SIG-M5 (cell line): ENCODE results near the gene TIMM10B.

Source experiments
- DNase-seq: peaks from one replicate; lab custom pipeline; 2025; lab: John Stamatoyannopoulos, UW

Gene TIMM10B

GRCh38 chr11:6481012-6481923 is at the start of gene TIMM10B, which contains the start of gene ARFIP2:
Gene TIMM10B (plus strand): TSS chr11:6481501. CDS start chr11:6481517, 16 bp downstream.
Gene ARFIP2 (minus strand): TSS chr11:6481331. CDS start chr11:6480421, 910 bp downstream.
- DNase-seq = peak; percentile 89

GRCh38 chr11:6431861-6432260 is 49.4 kb upstream of the TIMM10B start:
- no peak for DNase-seq

DNA sequence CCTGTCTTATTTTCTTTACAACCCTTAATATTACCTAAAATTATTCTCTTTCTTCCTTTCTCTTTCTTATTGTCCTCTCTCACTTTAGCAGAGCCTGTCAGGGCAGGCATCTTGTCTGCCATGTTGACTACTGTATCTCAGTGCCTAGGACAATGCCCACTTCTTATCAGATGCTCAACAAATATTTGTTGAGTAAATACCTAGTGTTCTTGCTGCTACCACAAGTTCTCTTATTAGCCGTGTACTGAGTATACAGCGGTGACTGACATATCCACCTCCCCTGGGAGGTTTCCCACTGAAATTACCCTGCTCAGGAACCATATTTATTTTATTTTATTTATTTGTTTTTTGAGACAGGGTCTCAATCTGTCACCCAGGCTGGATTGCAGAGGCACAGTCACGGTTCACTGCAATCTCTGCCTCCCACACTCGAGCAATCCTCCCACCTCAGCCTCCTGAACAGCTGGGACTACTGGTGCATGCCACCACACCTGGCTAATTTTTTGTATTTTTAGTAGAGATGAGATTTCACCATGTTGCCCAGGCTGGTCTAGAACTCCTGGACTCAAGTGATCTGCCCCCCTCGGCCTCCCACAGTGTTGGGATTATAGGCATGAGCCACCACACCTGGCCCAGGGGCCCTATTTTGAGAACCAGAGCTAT is 47.2 kb upstream of the TIMM10B start:
- DNase-seq = no peak

DNA sequence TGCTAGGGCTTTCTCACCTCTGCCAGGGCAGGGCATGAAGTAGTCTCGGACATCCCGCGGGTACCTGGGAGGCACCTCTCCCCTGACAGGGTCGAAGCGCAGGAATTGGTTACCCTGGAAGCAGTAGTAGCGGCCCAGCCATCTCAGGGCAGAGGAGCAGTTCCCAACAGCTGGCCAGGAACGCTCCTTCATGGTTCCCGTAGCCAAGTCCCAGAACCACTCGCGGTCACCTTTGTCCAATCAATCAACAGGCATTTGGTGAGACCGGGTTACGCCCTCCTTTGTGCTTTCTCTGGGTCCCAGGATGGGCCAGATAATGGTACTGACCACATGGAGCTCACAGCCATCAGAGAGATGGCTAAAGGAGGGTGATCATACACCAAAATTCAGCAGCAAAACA is 43.9 kb upstream of the TIMM10B start:
- no peak for DNase-seq

DNA sequence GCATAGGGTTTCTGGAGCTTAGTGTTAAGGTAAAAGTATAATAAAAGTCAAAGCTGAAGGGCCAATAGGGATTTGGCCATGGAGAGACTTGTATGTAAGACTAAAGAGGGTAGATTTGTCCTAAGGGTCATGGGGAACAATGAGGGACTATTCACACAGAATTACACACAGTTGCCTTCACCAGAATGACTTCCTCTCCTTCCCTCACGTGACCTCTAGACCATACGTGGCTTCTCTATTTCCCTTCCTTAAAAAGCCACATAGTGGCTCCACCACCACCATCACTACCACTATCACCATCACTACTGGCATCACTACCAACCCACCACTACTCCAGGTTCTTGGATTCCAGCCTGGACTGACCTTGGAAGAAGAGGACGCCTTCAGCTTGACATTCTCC is 43.3 kb upstream of the TIMM10B start:
- DNase-seq = no peak

GRCh38 chr11:6438979-6439571 is 42.2 kb upstream of the TIMM10B start:
- no peak for DNase-seq

- DNase-seq = no peak
Measured at GRCh38 chr11:6440906-6441358, 40.4 kb upstream of the TIMM10B start, which contains the start of gene HPX. Gene HPX (minus strand): TSS chr11:6440987. CDS start chr11:6440963, 24 bp downstream.

- no peak for DNase-seq
Measured at GRCh38 chr11:6442441-6442840, 38.9 kb upstream of the TIMM10B start.

- no peak for DNase-seq
Measured at GRCh38 chr11:6443269-6444003, 37.9 kb upstream of the TIMM10B start.

DNA sequence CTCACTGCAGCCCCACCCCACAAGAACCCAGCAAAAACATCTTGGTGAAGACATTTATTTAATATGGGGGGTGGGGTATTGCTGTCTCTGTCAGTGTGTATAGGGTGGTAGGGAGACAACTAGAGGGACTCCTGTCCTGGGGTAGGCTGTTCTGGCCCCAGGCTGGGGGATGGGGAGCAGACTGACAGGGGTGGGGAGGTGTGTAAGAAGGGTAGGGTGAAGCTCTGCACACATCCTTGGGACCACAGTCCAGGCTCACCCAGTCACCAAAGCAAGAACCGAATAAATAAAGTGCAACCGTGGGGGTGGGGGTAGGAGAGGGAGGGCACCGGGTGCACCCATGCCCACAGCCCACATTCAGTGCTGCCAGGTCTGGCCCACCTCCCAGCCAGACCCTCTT is 32.7 kb upstream of the TIMM10B start:
- DNase-seq = no peak

DNA sequence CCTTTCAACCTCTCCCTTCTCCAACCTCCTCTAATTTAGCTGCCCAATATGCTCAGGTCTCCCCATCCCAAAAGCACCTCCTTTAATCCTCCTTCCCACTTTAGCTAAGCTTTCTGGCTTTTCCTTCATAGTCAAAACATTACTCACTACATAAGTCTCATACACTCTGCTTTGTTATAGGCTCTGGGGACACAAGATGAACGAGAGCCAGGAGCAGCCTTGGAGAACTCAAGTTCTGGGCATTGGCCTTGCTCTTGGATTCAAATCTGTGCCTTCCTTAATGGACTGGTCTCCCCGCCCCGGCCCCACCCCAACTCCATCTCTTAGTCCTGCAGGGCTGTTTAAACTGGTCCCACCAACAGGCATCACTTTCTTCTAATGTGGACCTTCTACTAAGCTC is 29.1 kb upstream of the TIMM10B start:
- DNase-seq = no peak

DNA sequence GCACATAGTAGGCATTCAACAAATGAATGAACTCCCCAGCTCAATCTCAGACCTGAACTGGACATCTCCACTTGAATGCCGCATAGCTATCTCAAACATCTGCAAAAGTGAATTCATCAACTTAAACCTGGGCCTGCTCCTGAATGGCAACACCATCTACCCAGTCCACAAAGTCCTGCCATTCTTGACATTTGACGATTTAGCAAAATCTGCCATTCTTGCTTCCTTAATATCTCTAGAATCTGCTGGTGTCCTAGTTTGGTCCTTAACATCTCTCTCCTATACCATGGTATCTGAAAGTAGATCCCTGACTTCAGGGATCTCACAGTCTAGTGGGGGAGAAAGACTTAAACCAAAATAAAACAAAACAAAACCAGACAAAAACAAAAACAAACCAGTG is 28.1 kb upstream of the TIMM10B start:
- no peak for DNase-seq

- no peak for DNase-seq
Measured at GRCh38 chr11:6455070-6455469, 26.2 kb upstream of the TIMM10B start.

- no peak for DNase-seq
Measured at GRCh38 chr11:6456361-6457073, 24.8 kb upstream of the TIMM10B start.

GRCh38 chr11:6457581-6458320 is 23.6 kb upstream of the TIMM10B start:
- DNase-seq = no peak

DNA sequence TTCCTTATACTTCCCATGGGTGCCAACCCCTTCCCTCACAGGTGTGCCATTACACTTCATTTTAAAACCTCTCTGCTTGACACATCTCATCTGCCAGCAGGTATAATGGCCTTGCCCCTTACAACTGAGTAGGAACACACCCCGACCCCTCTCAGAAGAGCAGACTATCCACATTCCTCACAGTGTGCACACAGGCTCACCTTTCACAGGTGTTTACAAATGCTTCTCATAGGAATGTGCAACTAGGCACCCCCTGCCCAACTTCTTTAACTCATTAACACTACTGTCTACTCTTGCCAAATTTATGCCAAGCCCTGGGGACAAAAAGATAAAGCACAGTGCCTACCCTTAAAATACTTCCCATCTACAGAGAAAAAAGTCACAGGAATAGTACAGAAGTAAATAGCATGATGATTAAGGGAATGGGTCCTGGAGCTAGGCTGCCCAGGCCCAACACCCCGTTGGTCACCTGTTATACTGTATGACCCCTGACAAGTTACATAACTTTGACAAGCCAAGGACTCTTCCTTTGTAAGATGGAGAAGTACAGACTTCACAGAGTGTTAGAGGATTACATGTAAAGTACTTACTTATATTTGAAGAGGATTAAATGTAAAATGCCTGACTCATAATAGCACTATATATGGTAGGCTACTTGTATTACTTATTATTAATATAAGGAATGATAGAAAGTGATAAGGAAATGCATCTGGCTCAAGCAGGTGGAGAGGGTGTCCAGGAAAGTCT is 22.8 kb upstream of the TIMM10B start:
- no peak for DNase-seq

DNA sequence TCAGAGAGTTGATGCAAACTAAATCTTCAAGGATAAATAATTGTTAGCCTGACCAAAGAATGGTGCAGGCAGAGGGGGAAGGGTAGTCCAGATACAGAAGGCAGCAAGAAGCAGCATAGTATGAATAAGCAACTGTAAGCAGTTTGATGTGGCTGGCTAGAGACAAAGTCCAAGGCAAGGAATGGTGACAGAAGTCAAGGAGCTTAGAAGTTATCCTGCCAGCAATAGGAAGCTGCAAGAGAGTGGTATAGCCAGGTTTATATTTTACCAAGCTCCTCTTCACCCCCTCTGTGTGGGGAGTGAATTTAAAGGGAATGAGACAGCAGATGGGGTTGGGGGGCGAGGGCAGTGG is 22.2 kb upstream of the TIMM10B start:
- DNase-seq = no peak

- DNase-seq = no peak
Measured at GRCh38 chr11:6468712-6469495, 12.4 kb upstream of the TIMM10B start.

DNA sequence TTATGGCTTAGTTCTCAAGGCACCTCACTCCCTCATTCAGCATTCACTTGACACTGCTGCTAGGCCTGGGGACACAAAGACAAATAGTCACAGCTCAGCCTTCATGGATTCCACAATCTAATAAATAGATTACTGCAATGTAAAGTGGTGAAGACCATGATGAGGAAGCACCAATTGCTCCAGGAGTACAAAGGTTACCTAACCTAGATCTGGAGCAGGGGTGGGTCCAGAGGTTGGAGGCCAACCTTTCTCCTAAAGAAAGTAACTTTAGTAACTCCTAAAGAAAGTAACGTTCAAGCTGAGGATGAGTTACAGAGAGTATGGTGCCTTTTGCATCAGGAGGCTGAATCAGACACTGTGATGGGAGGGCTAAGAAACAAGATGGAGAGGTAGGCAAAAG is 11.7 kb upstream of the TIMM10B start:
- no peak for DNase-seq
